Right lung (tissue), 5 donors: ENCODE results near the gene MED29. TPM values are rescaled to one million over a fixed set of nuclear protein-coding genes. Genes with fewer than 3 reads are reported as not detected.

Experiments used
- DNase-seq, 2 donors: peaks; one replicate each; pipeline ENCODE4 v3.0.0-alpha.2; 2013
- polyA plus RNA-seq, 5 donors: library from polyadenylated mRNA; unstranded; fragments of 120-200 nt; gene quantifications; one replicate each; pipeline versions ENCODE4 v1.2.1 to v1.2.3, GENCODE V29; 2013; ENCODE audit warnings: inconsistent platforms in 1 of 5, low replicate concordance in 1 of 5; ENCODE audit not compliant: insufficient read length in 5 of 5, insufficient read depth in 1 of 5

MED29 gene
- polyA plus RNA-seq, 5 donors = 32.9 to 45.0 (median 34.4) TPM

DNA sequence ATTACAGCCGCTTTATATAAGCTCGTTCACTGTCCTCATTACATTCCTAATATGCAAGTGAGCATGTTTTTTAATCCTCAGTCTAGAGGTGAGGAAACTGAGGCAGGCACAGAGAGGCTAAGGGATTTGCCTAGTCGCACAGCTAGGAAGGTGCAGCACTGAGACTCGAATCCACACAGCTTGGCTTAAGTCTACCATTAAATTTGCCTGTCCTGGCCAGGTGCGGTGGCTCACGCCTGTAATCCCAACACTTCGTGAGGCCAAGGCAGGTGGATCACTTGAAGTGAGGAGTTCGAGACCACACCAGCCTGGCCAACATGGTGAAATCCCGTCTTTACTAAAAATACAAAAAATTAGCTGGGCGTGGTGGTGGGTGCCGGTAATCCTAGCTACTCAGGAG is 36.5 kb downstream of the MED29 start:
- no peak for DNase-seq

DNA sequence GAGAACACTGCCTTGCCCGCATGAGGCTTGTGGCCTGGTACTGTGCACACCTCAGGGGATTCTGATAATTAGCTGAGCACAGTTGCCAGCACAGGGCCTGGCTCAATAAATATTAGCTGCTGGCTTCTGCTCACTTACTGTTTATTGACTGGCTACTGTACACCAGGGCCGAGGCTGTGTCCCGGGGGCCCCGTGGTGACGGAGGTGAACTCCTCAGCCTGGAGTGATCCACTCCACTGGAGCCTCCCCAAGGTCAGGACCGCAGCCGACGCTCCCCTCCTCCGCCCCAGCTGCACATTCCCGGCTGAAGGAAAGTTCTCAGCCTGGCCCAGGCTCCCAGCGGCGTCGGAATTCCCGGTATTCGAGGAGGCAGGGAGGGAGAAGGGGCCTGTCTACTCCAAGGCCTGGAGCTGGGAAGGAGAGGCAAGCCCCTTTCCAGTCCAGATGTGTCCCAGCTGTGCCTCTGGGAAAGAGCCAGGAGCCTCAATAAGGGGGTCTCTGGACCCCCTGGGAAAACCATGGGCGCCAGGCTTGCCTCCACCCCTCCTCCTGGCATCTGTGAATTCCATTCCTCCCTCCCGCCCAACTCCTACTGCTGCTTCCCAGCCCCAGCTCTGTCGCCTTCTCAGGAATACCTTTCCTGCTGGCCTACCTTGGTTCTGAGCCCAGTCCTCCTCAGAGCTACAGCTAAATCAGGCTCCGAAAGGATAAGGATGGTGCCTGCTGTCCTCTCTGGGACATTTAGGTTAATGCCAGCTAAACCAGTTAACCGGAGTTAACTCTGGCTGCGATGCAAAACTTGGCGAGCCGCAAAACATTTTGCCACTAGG is 37.3 kb downstream of the MED29 start:
- DNase-seq = peak; percentile 76 to 79

DNA sequence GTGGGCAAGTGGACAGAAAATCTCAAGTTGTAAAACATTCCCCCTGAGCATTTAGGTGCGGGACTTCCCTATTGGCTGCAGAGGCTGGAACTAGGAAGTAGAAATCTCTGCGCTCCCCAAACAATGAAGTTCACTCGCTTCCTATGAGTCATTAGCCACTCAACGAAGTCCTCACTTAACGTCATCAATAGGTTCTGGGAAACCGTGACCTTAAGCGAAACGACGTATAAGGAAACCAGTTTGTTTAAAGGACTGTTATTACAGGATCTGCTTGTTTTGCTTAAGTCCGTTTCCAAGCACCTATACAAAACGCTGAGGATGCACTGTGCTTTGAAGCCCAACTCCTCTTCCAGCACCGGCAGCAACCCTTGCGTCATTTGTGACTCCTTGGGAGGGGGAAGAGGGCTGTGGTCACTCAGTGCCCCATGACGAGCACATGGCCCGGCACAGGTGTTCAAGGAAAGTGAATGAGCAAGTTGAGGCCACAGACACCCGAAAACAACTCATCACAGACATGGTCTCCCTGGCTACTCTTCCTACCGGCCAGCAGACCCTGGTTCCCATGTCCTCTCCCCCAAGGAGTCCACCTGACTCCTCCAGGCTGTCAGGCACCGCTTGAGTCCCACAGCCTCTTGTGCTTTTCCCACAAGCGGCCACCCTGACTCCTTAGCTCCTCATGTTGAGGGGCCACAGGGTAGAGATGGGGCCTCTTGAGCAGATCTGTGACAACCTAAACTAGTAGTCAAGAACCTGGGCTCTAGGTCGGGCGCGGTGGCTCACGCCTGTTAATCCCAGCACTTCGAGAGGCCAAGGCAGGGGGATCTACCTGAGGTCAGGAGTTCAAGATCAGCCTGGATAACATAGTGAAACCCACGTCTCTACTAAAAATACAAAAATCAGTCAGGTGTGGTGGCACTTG is 39.8 kb downstream of the MED29 start:
- DNase-seq = no peak

DNA sequence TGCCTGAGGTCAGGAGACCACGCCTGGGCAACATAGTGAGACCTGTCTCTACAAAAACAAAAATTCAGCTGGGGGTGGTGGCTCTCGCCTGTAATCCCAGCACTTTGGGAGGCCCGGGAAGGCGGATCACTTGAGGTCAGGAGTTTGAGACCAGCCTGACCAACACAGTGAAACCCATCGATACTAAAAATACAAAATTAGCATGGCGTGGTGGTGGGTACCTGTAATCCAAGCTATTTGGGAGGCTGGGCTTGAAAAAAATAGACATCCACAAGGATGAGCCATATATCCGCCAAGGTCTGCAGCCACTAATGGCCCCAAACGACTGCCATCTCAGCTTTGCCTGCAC is 41.5 kb downstream of the MED29 start:
- DNase-seq = no peak

DNA sequence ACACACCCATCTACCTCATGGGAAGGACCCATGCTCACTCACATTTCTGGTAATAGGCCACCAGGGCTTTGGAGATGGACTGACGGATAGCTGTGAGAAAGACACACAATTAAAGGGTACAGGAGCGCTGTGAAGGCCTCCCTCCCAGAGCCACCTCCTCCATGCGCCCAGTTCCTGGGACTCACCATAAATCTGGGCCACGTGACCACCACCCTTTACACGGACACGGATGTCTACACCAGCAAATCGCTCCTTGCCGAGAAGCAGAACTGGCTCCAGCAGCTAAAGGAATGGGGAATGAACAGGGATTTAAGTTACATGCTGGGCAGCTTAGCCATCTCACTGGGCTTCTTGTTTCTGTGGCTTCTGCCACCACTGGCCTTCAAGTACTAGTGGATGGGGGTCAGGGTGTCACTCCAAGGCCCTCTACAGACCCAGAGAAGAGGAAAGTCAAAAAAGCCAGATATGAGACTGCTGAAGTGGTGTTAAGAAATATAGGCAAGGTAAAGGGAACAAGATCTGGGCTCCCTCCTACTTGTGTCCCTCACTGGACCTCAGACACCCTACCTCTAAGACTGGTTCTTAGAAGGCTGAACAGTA is 42.4 kb downstream of the MED29 start:
- no peak for DNase-seq

DNA sequence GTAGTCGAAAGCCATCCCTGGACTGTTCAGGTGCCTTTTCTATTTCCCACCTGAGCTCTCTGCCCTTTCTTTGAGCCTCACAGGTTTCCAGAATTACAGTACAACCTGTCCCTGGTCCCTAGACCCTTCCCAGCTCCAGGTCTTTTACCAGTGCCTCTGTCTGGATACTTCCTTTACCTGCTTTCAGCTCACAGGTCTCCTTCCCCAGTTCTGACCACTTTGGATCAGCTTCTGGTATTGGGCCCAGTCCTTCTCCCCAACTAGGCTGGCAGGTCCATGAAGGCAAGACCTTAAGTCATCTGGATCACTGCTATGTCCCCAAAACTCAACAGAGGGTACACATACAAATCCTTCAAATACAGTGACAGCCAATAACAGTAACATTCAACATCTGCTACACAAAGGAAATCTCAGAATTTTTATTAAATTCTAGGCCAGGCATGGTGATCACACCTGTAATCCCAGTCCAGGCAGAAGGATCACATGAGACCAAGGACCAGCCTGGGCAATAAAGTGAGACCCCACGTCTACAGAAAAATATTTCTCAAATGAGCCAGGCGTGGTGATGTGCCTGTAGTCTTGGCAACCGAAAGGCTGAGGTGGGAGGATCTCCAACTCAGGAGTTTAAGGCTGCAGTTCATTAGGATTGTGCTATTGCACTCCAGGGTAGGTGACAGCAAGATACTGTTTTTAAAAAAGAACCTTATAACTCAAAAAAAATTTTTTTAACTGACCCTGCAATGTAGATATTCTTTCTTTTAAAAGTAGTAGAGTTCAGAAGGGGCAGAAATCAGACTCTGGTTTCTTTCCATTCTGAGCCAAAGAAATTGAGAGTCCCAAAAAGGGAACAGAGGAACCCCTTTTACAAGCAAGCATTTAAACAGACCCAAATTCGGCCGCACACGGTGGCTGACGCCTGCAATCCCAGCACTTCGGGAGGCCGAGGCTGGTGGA is 43.2 kb downstream of the MED29 start:
- DNase-seq = no peak

DNA sequence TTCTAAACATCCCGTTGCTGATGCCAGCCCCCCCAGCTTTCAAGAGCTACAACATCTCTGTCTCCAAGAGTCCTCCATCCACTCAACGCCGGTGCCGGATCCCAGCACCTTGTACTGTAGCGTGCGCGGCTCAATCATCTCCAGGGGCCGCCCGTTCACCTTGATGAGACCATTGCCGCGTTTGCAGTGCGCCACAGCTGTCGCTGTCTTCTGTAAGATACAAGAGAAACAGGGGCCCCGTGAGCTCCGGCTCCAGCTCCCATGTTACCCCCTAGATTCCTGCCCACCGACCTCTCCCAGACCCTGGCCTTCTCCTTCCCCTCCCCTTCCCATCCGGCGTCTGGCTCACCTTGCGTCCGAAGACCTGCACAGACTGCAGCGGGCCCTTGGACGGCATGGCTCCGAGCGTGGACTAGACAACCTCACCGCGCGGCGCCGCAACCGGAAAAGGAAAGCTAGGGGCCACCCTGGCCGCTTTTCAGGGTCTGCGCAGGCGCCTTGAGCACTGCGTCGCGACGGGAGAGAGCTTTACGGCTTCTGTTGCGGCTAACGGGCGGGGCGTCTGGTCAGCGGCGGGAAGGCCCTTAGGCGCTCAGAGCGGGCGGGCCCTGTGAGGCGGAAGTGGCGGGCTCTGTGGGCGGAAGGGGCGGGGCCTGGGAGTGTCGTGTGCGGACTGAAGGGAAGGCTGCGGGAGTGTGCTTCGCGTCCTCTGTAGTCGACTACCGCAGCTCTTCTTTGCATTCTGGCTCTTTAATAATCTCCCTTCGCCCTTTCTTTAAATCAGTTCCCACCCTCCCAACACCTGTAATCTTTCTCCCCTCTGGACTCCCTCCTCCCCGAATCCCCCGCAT is 44.5 kb downstream of the MED29 start, which contains the start of gene RPS16:
RPS16 (minus strand) TSS at position 451 of the 851 bp plus-strand sequence; CDS start at position 397, 54 bp downstream.
- DNase-seq = peak; percentile 96 to 97

DNA sequence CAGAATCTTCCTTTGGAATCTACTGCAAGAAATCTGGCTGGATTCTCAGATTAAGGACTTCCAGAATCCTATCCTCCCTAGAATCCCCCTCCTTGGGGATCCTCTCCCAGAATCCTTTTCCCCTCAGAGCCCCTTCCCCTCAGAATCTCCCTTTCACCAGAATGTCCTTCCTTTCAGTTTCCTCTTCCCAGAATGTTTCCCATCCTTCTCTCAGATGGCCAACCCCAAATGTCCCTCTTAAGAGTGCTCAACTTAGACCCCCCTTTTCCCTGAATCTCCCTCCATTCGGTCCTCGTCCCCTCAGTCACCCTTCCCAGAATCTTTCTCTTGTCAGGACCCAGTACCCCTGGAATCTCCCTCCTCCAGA is 45.2 kb downstream of the MED29 start:
- no peak for DNase-seq

DNA sequence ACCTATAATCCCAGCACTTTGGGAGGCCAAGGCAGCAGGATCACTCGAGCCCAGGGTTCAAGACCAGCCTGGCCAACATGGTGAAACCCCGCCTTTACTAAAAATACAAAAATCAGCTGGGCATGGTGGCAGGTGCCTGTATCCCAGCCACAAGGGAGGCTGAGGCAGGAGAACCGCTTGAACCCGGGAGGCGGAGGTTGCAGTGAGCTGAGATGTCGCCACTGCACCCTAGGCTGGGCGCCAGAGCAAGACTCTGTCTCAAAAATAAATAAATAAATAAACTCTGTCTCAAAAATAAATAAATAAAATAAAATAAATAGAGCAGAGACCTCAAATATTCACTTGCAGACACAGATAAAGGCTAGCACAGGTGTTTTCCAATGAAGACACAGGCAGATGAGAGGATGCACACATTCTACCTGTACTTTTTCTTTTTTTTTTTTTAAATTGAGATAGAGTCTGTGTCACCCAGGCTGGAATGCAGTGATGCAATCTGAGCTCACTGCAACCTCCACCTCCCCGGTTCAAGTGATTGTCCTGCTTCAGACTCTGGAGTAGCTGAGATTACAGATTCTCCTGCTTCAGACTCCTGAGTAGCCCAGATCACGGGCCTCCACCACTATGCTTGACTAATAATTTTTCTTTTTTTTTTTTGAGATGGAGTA is 47.2 kb downstream of the MED29 start:
- DNase-seq = no peak

DNA sequence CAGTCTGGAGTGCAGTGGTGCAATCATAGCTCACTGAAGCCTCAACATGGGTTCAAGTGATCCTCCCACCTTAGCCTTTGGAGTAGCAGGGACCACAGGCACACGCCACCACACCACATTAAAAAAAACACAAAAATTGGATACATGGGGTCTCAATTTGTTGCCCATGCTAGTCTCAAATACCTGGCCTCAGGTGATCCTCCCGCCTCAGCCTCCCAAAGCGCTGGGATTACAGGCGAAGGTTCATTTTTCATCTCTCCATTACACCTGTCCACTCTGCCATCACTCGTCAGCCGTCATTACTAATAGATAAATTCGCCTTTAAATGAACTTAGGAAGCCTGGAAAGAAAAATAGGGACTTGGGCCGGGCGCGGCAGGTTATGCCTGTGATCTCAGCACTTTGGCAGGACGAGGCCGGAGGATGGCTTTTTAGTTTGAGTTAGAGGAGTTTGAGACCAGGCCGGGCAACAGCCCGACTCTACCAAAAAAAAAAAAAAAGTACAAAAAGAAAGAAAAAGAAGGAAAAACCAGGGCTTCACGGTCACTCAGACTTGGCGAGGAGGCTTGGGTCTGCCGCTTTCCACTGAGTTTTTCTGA is 53.5 kb downstream of the MED29 start:
- DNase-seq = no peak

DNA sequence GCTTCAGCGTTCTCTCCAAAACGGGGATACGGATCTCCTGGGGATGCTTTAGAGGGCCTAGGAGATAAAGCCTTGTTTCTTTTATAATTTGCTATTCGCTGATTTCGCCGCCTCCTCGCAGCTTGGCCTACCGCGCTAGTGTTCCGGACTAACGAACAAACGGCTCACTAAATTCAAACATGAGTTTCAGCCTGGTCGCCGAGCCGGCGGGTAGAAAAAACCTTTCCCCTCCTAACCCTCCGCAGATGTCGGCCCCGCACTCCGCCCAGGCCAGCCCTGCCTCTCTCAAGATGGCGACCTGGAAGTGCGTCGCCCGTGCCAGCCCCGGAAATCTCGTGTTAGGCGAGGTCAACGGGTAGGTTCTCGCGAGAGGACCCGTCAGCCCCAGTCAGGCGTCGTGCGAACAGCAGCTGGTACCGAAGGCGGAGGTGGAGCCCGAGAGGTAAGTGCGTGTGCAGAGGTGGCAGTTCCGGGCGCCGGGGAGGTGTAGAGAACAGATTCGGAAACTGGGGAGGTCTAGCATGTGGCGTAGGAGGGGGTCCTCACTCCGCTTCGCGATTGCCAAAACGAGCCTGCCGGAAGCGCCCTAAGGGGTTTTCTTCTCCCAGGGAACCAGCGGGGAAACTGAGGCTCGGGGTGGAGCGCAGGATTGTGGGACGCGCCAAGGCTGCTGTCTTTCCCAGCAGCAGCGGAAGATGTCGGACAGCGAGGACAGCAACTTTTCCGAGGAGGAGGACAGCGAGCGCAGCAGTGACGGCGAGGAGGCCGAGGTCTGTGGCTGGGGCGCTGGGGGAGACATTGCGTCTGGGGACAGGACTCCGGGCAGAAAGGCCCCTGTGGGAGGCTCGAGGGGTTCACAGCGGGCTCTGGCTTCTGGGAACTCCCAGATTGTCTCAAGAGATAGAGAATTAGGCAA is 54.3 kb downstream of the MED29 start, which contains the start of gene SUPT5H:
SUPT5H (plus strand) TSS at position 387 of the 916 bp plus-strand sequence; CDS start at position 696, 309 bp downstream.
- DNase-seq = peak; percentile 95 to 97

DNA sequence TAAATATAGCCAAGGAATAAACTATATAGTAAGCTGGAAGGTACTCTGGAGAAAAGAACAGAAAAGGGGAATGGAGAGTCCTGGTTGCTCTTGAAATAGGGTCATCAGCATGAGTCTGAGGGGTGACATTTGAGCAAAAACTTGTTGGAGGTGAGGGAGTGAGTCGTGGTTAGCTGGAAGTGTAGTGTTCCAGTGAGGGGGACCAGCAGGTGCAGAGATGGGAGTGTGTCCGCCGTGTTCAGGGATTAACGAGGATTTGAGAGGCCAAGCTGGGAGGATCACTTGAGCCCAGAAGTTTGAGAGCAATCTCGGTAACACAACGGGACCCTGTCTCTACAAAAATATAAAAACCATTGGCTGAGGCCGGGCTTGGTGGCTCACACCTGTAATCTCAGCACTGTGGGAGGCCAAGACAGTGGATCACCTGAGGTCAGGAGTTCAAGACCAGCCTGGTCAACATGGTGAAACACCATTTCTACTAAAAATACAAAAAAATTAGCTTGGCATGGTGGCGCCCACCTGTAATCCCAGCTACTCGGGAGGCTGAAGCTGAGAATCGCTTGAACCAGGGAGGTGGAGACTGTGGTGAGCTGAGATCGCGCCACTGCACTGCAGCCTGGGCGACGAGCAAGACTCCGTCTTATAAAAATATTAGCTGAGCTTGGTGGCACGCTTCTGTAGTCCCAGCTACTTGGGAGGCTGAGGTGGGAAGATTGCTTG is 55.3 kb downstream of the MED29 start:
- DNase-seq = no peak

DNA sequence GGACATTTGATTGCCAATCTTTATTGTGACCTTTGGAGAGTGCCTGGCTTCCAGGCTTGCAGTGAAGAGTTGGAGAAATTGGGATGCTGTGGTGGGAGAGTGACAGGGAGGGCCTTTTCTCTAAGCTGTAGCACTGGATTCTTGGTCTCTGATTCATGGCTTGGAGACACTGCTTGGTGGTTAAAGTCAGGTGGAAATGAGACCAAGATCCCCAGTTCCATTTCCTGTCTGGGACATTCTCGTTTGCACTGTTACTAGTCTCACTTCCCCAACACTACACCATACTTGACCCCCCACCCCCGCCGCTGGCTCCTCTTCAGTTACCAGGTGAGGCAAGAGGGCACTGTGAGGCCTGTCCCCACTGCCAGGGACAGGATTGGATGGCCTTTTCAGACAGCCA is 57.1 kb downstream of the MED29 start:
- DNase-seq = no peak

DNA sequence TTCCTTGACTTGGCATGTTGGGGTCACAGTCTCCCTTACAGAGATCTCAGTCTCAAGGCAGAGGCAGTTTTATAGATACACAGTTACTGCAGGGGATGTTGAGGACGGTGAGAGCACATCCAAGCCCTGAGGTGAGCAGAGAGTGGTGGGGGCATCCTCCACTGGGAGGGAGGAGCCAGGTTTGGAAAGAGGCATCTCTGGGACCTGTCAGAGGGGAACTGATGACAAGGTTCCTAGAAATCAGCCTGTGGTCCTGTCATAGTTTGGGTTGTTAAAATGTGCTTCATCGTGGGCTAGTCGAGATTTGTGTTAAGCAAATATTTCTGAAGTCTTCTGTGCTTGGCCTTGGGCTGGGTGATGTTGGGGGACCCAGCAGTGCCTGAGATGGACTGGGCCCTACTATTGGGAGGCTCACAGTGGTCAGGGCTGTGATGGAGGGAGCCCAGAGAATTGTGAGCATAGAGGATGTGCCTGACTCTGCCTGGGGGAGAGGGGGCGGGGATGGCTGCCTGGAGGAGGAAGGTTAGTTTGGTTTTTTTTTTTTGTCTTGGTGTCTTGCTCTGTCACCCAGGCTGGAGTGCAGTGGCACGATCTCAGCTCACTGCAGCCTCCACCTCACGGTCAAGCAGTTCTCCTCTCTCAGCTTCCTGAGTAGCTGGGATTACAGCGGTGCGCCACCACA is 58.1 kb downstream of the MED29 start:
- no peak for DNase-seq
